ENCODE data around the gene THRAP3. TPM values are rescaled to one million over a fixed set of nuclear protein-coding genes. Genes with fewer than 3 reads are reported as not detected.
A peak's percentile ranks its signal among the peaks of the same experiment; 100 is the strongest.

THRAP3 gene
- total and polyA plus RNA-seq, 9 of the 15 experiments (the other 6 are each of a cell fraction or from before 2014, with no cell fraction given): 66.2 to 135 (median 113) TPM

GRCh38 chr1:36321119-36321951 lies 97.1 kb downstream of the THRAP3 start (continued):
- peak; percentile 85 for TF ChIP-seq E2F5 (CRISPR knock-in tag; IDR thresholded peaks at IDR 0.05)
- no peak for TF ChIP-seq ZBTB34 (CRISPR knock-in tag; IDR thresholded peaks at IDR 0.05)
- TF ChIP-seq MCM5 (IDR thresholded peaks at IDR 0.05; ENCODE audit: low read depth): no peak
- no peak for TF ChIP-seq ZNF445 (CRISPR knock-in tag; IDR thresholded peaks at IDR 0.05; ENCODE audit: low read depth)
- peak; percentile 41 for TF ChIP-seq RBBP5 (IDR thresholded peaks at IDR 0.05; ENCODE audit: borderline replicate concordance, insufficient read depth, low read length, poor library complexity, severe bottlenecking)
- TF ChIP-seq CEBPG (CRISPR knock-in tag; IDR thresholded peaks at IDR 0.05): peak; percentile 72
- TF ChIP-seq CEBPG (tag; conservative IDR thresholded peaks at IDR 0.05 in 1 of 2, IDR thresholded peaks at IDR 0.05 in 1 of 2): no peak
- peak; percentile 61 for TF ChIP-seq NFRKB (IDR thresholded peaks at IDR 0.05; ENCODE audit: low read depth)
- no peak for TF ChIP-seq NFATC3 (IDR thresholded peaks at IDR 0.05)
- TF ChIP-seq NFYB (IDR thresholded peaks at IDR 0.05; ENCODE audit: extremely low read depth, insufficient read length): no peak
- TF ChIP-seq CBFA2T2 (conservative IDR thresholded peaks at IDR 0.05): peak; percentile 74
- no peak for TF ChIP-seq ZNF586 (CRISPR knock-in tag; conservative IDR thresholded peaks at IDR 0.05)
- TF ChIP-seq PCBP2 (IDR thresholded peaks at IDR 0.05; ENCODE audit: low read depth, low read length, poor library complexity, severe bottlenecking): no peak
- TF ChIP-seq LEF1 (IDR thresholded peaks at IDR 0.05): peak; percentile 89
- TF ChIP-seq BRD9 (IDR thresholded peaks at IDR 0.05; ENCODE audit: low read depth, partially characterized antibody): no peak
- TF ChIP-seq ZNF695 (CRISPR knock-in tag; IDR thresholded peaks at IDR 0.05): no peak
- peak; percentile 84; the same call in 1 of the 2 replicates for TF ChIP-seq NBN (IDR thresholded peaks at IDR 0.05; ENCODE audit: low read depth)
- no peak for TF ChIP-seq FOXA1 (IDR thresholded peaks at IDR 0.05; ENCODE audit: borderline replicate concordance)
- peak; percentile 51; the same call in 1 of the 2 replicates for TF ChIP-seq ZNF584 (CRISPR knock-in tag; IDR thresholded peaks at IDR 0.05; ENCODE audit: low read depth)
- TF ChIP-seq ZEB2 (IDR thresholded peaks at IDR 0.05): peak; percentile 79
- no peak for TF ChIP-seq XRCC3 (IDR thresholded peaks at IDR 0.05)
- TF ChIP-seq CXXC5 (CRISPR knock-in tag; IDR thresholded peaks at IDR 0.05): peak; percentile 94
- TF ChIP-seq NR4A1 (CRISPR knock-in tag; IDR thresholded peaks at IDR 0.05): peak; percentile 92; the same call in 1 of the 2 replicates
- peak; percentile 93 for TF ChIP-seq NR4A1 (tag; IDR thresholded peaks at IDR 0.05)
- TF ChIP-seq, protein P1, sequence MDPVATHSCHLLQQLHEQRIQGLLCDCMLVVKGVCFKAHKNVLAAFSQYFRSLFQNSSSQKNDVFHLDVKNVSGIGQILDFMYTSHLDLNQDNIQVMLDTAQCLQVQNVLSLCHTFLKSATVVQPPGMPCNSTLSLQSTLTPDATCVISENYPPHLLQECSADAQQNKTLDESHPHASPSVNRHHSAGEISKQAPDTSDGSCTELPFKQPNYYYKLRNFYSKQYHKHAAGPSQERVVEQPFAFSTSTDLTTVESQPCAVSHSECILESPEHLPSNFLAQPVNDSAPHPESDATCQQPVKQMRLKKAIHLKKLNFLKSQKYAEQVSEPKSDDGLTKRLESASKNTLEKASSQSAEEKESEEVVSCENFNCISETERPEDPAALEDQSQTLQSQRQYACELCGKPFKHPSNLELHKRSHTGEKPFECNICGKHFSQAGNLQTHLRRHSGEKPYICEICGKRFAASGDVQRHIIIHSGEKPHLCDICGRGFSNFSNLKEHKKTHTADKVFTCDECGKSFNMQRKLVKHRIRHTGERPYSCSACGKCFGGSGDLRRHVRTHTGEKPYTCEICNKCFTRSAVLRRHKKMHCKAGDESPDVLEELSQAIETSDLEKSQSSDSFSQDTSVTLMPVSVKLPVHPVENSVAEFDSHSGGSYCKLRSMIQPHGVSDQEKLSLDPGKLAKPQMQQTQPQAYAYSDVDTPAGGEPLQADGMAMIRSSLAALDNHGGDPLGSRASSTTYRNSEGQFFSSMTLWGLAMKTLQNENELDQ (CRISPR knock-in tag; IDR thresholded peaks at IDR 0.05; ENCODE audit: borderline replicate concordance): no peak
- peak; percentile 68 for TF ChIP-seq CHD1 (IDR thresholded peaks at IDR 0.05; ENCODE audit: low read length)

All from K562 (cell line).